SKM-1 treated with dmso at 0.1 percent for 144 hours (cell line): ENCODE data around the gene TFE3.
"Not testable (repeated sequence)": the region's sequence is repeated elsewhere in the genome, so short reads cannot be mapped to it uniquely, and the experiment has no call there.

Source experiments
- DNase-seq: peaks from one replicate; lab custom pipeline; 2025; ENCODE audit not compliant: unreplicated experiment; lab: John Stamatoyannopoulos, UW

The TFE3 gene

DNA sequence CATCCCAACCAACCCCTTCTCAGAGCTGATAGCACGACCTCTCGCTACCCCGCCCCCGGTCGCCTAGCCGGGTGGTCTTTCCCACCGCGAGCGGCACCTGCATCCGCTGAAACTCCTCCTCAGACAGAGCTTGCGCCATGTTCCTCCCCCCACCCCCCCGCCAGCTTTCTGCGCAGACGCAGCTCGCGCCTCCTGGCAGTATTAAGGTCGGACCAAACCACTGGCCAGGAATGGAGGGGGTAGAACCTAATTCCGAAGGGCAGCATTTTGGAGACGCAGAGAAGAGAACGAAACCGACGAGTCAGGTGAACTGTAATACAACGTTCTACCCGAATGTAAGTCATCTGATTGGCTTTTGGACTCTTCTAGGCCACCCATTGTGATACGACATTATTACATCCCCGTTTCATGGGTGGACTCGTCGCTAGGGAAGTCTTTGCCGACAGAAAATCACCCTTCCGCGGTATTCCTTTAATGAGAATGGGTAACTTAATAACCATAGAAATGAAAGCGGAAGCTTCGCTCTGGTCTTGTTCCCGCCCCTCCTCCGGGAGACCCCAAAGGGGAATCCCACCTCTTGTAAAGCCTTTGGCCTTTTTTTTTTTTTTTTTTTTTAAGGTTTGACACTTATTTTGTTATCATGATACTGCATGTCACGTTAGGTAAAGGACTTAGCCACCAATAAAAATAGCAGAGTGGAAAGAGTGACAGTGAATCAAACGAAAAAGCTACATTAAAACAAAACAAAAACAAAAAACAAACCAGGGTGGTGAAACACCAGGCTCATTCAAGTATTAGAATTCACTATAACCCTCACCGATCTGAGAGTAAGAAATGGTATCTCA, 40.8 kb downstream of the TFE3 start, which contains the start of gene GRIPAP1:
Gene GRIPAP1, minus strand, starts transcription at position 174 of the 845 bp plus-strand sequence. Its CDS starts 35 bp downstream, at position 139.
- DNase-seq = peak; percentile 73

GRCh38 chrX:49001521-49002090, 41.6 kb downstream of the TFE3 start:
- no peak for DNase-seq

DNA sequence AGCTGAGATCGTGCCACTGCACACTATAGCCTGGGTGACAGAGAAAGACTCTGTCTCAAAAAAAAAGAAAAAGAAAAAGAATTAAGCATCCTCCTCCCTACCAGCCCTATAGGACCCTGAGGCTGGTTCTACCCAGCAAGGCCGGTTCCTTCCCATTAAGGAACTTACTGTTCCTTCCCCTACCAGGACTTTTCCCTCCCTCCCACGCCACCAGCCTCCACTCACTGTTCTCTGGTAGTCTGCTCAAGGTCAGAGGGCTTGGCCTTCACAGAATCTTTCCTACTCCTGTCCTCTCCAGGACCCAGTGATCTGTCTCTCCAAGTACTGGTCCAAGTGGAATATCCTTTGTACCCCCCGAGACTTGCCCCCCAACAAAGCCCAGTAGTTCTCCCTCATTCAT, 42.5 kb downstream of the TFE3 start:
- DNase-seq = no peak

- DNase-seq = no peak
Measured at GRCh38 chrX:48999030-48999429, 44.1 kb downstream of the TFE3 start.

DNA sequence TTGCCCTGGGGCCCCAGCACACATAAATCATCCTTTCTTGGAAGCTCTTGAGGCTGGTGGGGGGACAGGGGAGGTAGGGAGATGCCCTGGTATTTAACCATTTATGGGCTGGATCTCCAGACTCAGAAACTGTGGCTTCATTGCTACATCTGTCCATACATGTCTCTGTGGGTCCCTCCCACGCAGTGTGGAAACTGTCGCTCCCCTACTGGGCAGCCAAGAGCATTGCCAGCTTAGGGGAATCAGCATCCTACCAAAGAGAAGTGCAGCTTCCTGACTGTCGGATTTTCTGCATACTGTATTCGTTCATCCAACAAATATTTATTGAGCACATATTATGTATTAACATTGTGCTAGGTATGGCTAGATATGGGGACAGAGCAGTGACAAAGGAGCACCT, 44.8 kb downstream of the TFE3 start:
- DNase-seq = no peak

GRCh38 chrX:48997865-48998264, 45.3 kb downstream of the TFE3 start:
- DNase-seq = no peak

DNA sequence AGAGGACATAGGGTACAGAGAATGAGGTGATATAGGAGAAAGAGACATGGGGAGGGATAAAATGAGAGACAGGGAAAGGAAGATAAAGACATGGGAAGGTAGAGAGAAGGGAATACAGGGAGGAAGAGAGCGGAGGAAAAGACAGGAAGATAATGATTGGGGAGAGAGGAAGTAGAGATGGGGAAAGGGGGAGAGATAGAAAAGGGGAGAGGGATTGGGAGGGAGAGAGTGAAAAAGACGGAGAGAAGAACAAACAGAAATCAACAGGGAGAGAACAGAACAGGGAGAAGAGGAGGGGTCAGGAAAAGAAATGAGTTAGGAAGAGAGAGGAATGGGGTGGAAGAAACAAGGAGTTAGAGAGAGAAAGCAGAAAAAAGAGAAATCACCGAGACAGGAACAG, 45.7 kb downstream of the TFE3 start:
- no peak for DNase-seq

DNA sequence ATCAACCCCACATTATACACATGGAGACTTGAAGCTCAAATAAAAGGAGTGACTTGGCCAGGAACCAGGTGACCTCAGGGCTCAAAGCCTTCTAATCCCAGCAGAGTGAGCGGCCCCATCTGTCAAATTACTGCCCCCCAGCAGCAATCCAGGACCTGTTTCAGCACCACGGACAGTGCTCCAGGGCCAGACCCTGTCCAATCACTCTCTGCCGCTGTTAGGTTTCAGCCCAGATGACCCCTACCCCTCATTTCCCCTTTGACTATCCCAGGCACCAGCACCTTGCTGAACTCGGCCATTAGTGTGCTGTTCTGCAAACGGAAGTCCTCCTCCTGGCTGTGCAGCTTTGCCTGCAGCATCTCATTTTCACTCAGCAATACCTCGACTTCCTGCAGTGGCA, 46.2 kb downstream of the TFE3 start:
- DNase-seq = no peak

- no peak for DNase-seq
Measured at GRCh38 chrX:48992341-48992740, 50.8 kb downstream of the TFE3 start.

DNA sequence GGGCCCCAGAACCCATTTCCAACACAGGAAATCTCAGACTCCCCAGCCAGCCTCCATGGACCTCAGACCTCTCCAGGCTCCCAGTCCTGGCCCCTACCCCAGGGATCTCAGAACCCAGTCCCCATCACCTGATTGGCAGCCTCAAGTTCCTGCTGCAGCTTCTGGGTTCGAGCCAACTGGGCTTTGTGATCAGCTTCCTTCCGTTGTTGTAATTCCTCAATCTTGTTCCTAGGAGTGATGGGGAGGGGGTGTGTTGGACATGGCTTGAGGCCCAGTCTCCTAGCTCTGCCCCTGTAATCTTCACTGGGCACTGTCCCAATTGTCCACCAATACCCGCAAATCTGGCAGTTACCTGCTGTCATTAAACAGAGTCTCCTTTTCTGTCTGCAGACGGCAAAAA, 53.7 kb downstream of the TFE3 start:
- no peak for DNase-seq

- no peak for DNase-seq
Measured at GRCh38 chrX:48983896-48984295, 59.3 kb downstream of the TFE3 start.

GRCh38 chrX:48983081-48983480, 60.1 kb downstream of the TFE3 start:
- DNase-seq = no peak

GRCh38 chrX:48981178-48981577, 62.0 kb downstream of the TFE3 start:
- no peak for DNase-seq

DNA sequence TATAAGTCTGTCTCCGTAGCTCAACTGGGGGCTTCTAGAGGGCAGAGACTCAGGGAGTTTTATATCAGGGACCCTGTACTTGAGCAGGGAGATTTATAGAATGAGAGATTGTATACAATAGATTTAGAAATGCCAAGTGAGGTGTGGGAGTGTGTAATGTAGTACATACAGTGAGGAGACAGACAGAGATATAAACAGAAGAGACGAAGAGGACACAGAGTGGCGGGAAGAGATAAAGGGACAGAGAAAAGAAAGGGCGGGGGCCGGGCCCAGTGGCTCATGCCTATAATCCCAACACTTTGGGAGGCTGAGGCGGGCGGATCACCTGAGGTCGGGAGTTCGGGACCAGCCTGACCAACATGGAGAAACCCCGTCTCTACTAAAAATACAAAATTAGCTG, 62.8 kb downstream of the TFE3 start:
- not testable (repeated sequence) for DNase-seq
